ENCODE data around the gene NFKBIB.
"Not testable (repeated sequence)": the region's sequence is repeated elsewhere in the genome, so short reads cannot be mapped to it uniquely, and the experiment has no call there.

Gene NFKBIB

GRCh38 chr19:38856813-38857212 lies 43.0 kb upstream of the NFKBIB start:
- no peak for TF ChIP-seq CTCF (conservative IDR thresholded peaks at IDR 0.05)
- TF ChIP-seq ZFX (IDR thresholded peaks at IDR 0.05), result no peak
- H3K27ac ChIP-seq, result no peak overlapping the region

- H3K27ac ChIP-seq, result not testable (repeated sequence)
Observed at GRCh38 chr19:38859631-38860204, 40.1 kb upstream of the NFKBIB start.

- no peak for TF ChIP-seq CTCF (conservative IDR thresholded peaks at IDR 0.05)
- TF ChIP-seq ZFX (IDR thresholded peaks at IDR 0.05), result no peak
- H3K27ac ChIP-seq, result peak overlapping the region; percentile 83
Observed at GRCh38 chr19:38861368-38861767, 38.4 kb upstream of the NFKBIB start.

GRCh38 chr19:38862321-38863059 lies 37.3 kb upstream of the NFKBIB start:
- TF ChIP-seq CTCF (conservative IDR thresholded peaks at IDR 0.05) (no peak), ZFX (IDR thresholded peaks at IDR 0.05) (no peak)
- H3K27ac ChIP-seq, result peak overlapping the region; percentile 83

GRCh38 chr19:38867171-38867780 lies 32.5 kb upstream of the NFKBIB start:
- H3K27ac ChIP-seq, result no peak overlapping the region
- TF ChIP-seq CTCF (conservative IDR thresholded peaks at IDR 0.05) (no peak), ZFX (IDR thresholded peaks at IDR 0.05) (no peak)

GRCh38 chr19:38868551-38868950 lies 31.2 kb upstream of the NFKBIB start:
- TF ChIP-seq ZFX (IDR thresholded peaks at IDR 0.05), result no peak
- H3K27ac ChIP-seq, result no peak overlapping the region

- TF ChIP-seq CTCF (conservative IDR thresholded peaks at IDR 0.05), result no peak
- no peak for TF ChIP-seq ZFX (IDR thresholded peaks at IDR 0.05)
- no peak overlapping the region for H3K27ac ChIP-seq
Observed at GRCh38 chr19:38869160-38869835, 30.5 kb upstream of the NFKBIB start.

All from C4-2B (cell line).